Measurements from ENCODE around the gene PLCB2.

Gene PLCB2

GRCh38 chr15:40283615-40284300 is 24.0 kb downstream of the PLCB2 start:
- no peak for DNase-seq

- peak; percentile 10 to 34 for DNase-seq
These were observed 24.7 kb downstream of the PLCB2 start, which contains the start of gene ANKRD63 for GRCh38 chr15:40282869-40283614. TSS of gene ANKRD63 (minus strand) at chr15:40283064. CDS start at chr15:40282586, 478 bp downstream.

GRCh38 chr15:40282147-40282868 is 25.4 kb downstream of the PLCB2 start:
- DNase-seq = peak; percentile 41 to 63

GRCh38 chr15:40281801-40282146 is 26.0 kb downstream of the PLCB2 start:
- DNase-seq = no peak

- no peak for DNase-seq
These were observed 26.5 kb downstream of the PLCB2 start for GRCh38 chr15:40281057-40281800.

DNA sequence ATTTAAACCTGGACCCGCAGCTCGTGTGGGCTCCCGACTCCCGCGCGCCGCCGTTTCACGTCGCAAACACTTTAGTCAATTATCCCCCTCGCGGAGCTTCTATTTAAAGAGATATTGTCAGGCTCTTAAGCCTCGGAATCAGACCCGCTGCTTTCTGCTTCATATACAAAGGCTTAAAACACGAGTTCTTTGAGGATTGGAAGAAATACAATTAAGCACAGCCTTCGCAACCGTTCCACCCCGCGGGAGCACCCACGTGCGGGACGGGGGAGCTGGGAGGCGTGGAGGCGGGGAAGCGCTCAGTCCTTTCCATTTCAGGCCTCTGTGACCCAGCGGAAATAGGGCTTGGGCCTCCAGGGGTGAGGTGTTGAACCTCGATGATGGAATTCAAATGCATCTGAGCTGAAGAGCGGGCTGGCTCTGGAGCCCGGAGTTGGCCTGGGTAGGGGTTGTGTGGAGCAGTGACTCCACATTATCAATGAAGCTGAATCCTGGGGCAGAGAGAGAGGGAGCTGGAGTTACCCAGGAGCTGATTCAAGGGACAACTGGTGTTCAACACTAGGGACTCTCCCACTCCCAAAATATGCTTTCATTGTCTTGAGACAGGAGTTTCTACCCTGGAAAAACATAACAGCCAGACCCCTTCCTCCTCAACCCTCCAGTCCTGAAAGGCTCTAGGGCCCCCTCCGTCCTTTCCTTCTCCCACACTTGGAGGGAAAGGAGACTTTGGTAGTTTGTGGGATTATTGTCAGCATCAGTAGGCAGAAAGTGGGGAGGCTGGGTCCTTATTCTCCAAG is 27.3 kb downstream of the PLCB2 start:
- no peak for DNase-seq

GRCh38 chr15:40279437-40280141 is 28.1 kb downstream of the PLCB2 start:
- peak; percentile 41 to 68 for DNase-seq

GRCh38 chr15:40278026-40278425 is 29.7 kb downstream of the PLCB2 start:
- DNase-seq = no peak

DNA sequence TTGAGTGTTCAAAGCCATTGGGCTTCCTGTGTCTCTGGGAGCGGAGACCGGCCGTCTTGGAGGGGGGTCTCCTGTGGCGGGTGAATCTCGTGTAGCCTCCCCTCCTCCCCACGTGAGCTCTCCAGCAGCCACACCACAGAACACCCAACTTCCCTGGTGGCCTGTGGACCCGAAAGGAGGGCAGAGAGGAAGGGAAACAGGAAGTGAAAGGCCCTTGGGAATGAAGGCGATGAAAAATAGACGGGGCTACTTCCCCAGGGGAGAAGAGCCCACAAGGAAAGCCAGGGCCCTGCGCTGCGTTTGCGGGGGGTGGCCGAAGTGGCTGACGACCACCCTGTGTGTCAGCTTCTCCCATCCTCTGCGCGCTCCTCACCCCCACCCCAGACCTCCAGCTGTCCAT is 30.3 kb downstream of the PLCB2 start:
- no peak for DNase-seq

- no peak for DNase-seq
These were observed 30.8 kb downstream of the PLCB2 start for GRCh38 chr15:40276927-40277326.

DNA sequence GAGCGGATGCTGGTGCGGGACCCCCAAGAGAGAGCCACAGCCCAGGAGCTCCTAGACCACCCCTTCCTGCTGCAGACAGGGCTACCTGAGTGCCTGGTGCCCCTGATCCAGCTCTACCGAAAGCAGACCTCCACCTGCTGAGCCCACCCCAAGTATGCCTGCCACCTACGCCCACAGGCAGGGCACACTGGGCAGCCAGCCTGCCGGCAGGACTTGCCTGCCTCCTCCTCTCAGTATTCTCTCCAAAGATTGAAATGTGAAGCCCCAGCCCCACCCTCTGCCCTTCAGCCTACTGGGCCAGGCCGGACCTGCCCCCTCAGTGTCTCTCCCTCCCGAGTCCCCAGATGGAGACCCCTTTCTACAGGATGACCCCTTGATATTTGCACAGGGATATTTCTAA is 31.8 kb downstream of the PLCB2 start:
- DNase-seq = no peak

DNA sequence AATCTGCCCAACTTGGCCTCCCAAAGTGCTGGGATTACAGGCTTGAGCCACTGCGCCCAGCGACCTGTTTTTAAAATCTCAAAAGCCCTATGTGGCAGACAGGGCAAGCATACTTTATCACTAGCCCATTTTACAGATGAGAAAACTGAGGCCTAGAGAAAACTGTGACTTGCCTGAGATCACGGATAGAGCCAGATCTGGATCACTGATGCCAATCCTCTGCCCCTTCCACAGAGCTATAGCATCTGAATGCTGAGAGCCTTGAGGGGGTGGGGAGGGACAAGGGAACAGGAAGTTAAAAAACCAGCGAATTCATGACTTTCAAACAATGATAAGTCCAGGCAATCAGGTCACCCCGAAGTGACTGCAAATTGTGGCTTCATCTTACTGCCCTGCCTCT is 32.2 kb downstream of the PLCB2 start:
- DNase-seq = no peak

GRCh38 chr15:40274350-40275274 is 33.1 kb downstream of the PLCB2 start:
- DNase-seq = peak; percentile 83 to 90

DNA sequence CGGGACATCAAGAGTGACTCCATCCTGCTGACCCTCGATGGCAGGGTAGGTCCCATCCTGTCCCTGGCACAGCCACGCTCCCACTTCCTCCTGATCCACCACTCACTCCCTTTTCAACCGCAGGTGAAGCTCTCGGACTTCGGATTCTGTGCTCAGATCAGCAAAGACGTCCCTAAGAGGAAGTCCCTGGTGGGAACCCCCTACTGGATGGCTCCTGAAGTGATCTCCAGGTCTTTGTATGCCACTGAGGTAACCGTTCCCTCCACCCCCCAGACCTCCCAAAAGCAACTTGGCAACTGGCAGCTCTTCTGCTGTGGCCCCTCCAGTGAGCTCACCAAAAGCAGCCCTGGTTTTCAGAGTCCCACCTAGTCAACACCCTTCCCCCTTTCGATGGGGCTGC is 34.3 kb downstream of the PLCB2 start:
- DNase-seq = no peak

- no peak for DNase-seq
These were observed 35.2 kb downstream of the PLCB2 start for GRCh38 chr15:40272485-40273056.

- no peak for DNase-seq
These were observed 35.9 kb downstream of the PLCB2 start for GRCh38 chr15:40271685-40272484.

DNA sequence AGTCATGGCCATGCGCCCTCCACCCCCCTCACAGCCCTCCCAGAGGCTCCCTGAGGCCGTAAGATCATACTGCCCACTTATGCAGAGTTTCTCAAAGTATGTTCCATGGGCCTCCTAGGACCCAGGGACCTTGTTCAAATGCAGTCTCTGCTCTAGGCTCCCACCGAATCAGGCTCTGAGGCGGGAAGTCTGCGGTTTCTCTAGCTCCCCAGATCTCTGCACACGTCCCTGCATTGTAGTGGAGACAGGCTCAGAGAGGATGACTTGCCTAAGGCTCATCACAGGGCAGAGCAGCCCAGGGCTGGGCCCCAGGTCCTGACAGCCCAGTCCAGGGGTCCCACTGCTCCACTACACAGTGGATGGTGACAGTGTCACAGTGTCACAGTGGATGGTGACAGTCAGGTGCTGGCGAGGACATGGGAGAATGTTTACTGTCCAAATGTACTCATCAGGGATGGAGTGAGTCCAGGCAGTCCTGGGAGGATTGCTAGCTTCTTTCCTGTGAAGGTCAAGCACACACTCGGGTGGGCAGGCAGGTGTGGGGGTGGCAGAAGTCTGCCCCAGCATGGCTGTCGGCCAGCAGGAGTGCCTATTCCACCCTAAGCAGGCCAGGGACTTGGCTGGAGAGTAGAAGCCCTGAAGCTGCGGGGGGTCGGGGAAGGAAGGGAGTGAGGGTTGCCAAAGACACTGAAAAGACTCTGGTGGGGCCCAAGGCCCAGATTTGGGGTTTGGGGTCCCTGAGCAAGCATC is 37.3 kb downstream of the PLCB2 start:
- no peak for DNase-seq

DNA sequence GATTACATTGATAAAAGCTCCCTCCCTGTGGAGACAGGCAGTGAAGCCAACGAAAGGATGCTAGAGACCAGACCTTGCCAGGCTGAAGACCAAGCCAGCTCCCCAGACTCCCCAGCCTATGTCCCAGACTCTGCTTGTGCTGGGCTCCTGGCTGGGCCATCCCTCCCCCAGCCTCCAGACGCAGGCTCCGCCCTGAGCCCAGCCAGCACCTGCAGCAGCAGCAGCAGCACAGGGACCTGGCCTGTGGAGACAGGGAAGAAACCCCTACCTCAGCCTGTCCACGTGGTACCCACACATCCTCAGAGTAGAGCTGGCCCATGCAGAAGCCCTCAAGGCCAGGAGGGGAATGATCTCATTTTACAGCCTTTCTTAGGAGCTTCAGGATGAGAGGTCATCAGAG is 38.1 kb downstream of the PLCB2 start:
- no peak for DNase-seq

Measured in CD4-positive, alpha-beta T cell treated with Interferon alpha-2 for 1 hour (primary cell).